SU-DHL-6 (cell line): ENCODE results near the gene MKRN1.

Experiments
- CTCF ChIP-seq: fragments of 200-600 bp; sonication (generic); IDR thresholded peaks from one replicate; pipeline ENCODE4 v1.5.1; 2017; ENCODE audit warnings: antibody characterized with exemption, mild to moderate bottlenecking, low read length, moderate library complexity; ENCODE audit not compliant: insufficient read depth, poor library complexity, severe bottlenecking
- EZH2phosphoT487 ChIP-seq: fragments of 200-600 bp; sonication (generic), shearing (Covaris generic); conservative IDR thresholded peaks from 2 replicates; pipeline ENCODE4 v1.6.1; 2018; ENCODE audit warnings: mild to moderate bottlenecking, antibody characterized with exemption, low read length, moderate library complexity, mixed read lengths

- TF ChIP-seq CTCF: no peak
- no peak for TF ChIP-seq EZH2phosphoT487
Observed at GRCh38 chr7:140478246-140479061, 851 bp downstream of the MKRN1 start.
